ENCODE data around the gene IP6K1.
"Not testable (repeated sequence)": the region's sequence is repeated elsewhere in the genome, so short reads cannot be mapped to it uniquely, and the experiment has no call there.

IP6K1 gene

DNA sequence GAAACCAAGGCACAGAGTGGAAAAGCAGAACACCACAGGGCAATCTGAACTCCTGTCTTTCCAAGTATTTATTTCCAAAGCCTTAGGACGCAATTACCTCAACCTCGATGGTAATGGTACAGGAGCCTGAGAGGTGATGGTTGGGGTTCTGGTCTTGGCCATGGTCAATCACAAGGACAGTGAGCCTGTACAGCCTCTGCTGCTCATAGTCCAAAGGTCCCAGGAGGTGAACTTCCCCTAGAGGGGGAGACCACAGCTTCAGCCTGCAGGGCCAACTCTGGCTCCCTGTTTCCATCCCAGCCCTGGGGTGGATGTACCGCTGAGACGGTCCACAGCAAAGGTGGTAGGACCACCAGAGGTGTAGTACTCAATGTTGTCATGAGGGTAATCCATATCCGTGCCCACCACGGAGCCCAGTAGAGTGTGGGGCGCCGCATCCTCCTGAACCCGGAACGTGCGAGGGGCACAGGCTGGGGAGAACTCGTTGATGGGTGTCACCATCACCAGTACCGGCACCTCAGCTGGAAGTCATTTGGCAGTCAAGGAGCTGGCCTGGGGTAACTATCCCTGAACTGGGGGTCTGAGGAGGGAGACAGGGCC is 7.2 kb upstream of the IP6K1 start:
- no peak for DNase-seq

DNA sequence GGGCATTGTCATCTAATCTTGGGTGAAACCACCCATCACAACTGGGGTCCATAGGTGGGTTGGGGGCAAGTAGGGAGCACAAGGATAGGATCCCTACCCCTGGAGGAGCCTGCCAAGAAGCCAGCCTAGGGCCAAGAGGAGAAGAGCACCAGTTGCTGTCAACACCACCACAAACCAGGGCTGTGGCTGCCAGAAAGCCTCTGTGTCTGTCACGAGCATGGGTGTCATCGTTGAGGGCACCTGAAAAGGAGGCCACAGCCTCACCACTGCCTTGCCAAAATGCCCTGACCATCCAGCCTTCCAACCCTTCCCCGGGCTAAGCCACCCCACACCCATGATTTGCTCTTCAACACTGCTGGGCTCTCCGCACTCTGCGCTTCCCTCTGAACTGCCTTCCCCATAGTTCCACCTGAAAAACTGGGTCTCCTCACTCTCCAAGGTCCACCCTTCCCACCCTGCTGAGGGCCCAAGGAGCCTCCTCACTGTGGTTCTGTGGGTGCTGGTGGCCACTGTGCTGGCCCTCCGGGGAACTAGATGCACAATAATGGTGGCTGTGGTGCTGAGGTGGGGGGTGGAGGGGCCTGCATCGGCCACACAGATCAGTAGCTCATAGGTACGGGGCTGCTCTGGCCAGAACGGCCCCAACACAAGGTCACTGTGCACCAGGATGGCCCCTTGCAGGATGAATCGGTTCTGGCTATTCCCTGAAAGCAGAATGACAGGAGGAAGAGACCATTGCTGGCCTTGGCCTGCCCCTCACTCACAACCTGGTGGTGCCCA is 6.2 kb upstream of the IP6K1 start:
- no peak for DNase-seq

DNA sequence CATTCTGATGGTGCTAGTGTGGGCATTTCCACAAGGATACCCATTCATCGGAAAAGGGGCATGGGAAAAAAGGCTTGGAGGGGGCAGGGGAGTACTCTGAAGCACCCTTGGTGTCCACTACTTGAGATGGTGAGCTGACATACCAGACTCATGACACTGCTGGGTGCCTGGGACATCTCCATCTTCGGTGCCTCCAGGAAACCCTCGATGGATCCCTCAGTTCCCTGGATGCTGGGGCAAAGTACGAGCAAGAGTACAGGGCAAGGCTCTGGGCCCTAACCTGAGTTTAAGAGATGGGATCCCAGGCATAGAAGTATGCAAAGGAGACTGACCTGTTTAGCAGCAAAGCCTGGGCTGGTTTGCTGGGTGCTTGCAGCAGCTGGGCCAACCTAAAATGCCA is 5.2 kb upstream of the IP6K1 start:
- DNase-seq, result no peak

DNA sequence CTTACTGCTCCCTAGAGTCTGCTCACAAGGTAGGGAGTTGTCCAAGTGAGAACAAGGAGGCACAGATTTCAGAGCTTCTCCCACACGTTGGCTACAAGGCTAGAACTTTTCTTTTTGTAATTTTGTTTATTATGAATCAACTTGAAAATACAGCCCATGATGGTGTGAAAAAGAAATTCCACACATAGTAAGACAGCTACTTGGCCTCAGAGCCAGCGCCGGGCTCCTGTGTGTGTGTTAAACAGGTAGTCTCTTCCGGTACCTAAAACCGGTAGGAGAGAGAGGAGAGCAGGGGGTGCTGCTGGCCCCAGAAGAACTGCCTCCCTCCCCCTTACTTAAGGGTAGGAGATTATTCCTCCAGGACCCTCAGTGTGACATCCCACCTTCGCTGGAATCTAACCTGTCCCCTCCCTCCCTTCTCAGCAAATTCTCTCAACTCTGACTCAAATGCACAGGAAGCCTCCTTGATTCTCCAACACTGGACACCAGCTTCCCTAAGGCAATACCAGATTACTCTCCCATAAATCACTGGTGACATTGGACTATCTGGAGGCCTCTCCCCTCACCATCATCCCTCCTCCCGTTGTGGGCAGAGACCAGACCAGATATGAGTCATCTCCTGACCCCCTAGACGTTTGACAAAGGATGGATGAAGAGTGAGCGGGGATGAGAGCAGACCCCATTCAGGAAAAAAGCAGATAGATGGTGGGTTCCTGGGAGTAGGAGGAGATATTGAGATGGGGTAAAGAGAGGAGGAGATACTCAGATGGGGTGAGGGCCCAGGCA is 4.5 kb upstream of the IP6K1 start:
- DNase-seq, result no peak

DNA sequence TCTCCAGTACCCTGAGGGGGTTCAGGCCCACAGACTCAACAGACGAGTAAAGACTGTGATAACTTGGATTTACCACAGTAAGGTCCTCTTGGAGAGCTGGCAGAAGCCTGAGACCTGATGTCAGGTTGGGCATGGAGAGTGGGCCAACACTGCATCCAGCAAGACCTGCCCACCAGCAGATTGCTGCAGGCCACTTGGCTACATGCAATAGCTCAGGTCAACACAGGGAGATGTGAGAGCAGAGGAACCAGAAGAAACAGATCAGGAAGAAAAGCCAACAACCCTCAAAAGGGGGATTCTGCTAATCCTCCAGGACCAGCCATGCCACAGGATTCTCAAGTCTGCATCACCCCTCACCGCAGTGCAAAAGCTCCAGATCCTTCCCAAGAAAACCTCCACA is 1.7 kb upstream of the IP6K1 start:
- DNase-seq, result no peak

DNA sequence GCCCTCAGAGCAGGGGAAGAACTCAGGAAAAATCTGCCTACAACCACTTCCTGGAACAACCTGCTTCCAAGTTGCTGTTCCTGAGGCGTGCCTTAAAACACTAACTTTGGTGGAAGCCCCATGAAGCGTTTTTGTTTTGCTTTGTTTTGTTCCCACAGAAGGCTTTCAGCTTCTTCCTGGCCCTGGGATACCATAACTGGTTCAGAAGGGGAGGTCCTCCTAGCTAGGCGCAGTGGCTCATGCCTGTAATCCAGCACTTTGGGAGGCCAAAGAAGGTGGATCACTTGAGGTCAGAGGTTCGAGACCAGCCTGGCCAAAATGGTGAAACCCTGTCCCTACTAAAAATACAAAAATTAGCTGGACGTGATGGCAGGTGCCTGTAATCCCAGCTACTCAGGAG is 1.2 kb upstream of the IP6K1 start:
- DNase-seq, result no peak

DNA sequence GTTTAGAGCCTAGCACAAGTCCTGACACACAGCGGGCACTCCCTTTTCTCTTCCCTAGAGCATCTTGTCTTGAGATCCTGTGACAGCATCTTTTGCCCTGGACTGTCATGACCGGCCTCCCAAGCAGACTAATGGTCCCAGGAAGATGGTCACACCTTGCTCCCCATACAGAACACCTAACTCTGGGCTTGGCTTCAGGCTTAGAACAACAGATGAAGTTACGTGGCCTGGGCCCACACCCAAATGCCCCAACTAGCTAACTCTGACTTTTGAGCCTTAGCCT is 781 bp upstream of the IP6K1 start:
- no peak for DNase-seq

DNA sequence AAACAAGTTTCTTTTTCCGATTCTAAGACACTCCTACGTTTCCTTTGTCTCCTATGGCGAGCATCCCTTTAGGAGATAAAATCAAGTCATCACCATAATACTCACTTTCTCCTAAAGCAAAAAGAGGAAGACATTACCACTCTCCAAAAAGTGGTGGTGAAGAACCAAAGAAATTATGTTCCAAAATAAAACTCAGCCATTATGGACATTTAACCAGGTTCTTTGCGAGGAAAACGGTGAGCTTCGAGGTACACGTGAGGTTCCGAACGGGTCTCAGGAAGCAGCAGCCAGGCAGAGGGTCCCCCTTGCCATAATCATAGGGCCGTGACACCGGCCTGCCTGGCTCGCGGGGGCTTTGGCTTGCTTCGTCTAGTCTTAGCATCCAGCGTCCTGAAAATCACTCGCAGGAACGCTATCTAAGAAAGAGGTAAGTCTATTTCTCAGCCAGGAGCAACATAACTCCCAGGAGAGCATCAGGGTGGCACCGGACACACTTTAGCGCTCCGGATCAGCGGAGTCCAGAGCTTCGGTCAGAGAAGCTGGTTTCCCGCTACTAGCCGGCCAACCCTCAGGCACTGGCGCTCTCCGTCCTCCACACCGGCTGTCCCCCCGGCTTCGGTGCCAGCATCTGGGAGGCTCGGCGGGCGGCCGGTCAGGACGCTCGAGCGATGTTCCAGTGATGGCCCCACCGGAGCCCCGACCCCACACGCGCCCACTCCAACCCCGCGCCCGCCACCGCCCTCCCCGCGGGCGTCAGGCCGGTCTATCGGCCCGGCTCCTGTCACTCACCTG is 581 bp downstream of the IP6K1 start:
- DNase-seq, result no peak

DNA sequence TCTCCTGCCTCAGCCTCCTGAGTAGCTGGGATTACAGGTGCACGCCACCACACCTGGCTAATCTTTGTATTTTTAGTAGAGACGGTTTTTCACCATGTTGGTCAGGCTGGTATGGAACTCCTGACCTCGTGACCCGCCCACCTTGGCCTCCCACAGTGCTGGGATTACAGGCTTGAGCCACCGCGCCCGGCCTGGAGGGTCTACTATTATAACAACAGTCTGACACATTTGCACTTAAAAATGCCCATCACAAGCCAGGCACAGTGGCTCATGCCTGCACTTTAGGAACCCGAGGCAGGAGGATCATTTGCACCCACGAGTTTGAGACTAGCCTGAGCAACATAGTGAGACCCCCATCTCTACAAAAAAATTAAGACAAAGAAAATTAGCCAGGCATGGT is 4.1 kb downstream of the IP6K1 start:
- not testable (repeated sequence) for DNase-seq

DNA sequence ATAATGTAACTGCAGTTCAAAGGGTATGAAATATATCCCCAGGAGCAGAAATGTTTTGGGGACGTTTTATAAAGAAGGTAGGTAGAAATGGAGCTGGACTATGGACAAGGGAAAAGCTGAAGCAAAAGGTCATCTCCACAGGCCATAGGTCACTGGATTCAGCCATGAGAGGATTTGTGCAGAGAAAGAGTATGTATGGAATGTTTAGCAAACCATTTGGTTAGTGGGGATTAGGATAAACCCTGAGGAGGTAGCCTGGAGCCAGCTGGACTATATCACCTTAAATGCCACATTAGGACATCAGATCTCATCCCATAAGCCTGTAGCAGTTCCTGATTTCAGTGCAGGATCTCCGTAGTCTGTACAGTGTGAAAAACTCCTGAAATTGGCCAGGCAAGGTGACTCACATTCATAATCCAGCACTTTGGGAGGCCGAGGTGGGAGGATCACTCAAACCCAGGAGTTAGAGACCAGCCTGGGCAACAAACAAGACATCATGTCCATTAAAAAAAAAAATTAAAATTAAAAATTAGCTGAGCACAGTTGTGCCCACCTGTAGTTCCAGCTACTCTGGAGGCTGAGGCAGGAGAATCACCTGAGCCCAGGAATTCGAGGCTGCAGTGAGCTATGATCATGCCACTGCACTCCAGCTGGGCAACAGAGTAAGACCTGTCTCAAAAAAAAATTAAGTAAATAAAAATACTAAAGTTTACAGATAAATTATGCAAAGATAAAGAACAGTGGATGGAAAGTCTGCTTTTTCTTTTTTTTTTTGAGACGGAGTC is 4.7 kb downstream of the IP6K1 start:
- DNase-seq, result no peak

DNA sequence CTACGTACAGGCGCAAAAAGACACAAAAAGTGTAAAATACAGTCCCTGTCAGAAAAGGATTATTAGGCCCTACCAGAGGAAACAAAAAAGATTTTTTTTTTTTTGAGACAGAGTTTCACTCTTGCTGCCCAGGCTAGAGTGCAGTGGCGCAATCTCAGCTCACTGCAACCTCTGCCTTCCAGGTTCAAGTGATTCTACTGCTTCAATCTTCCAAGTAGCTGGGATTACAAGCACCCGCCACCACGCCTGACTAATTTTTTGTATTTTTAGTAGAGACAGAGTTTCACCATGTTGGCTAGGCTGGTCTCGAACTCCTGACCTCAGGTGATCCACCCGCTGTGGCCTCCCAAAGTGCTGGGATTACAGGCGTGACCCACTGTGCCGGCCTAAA is 5.4 kb downstream of the IP6K1 start:
- not testable (repeated sequence) for DNase-seq

DNA sequence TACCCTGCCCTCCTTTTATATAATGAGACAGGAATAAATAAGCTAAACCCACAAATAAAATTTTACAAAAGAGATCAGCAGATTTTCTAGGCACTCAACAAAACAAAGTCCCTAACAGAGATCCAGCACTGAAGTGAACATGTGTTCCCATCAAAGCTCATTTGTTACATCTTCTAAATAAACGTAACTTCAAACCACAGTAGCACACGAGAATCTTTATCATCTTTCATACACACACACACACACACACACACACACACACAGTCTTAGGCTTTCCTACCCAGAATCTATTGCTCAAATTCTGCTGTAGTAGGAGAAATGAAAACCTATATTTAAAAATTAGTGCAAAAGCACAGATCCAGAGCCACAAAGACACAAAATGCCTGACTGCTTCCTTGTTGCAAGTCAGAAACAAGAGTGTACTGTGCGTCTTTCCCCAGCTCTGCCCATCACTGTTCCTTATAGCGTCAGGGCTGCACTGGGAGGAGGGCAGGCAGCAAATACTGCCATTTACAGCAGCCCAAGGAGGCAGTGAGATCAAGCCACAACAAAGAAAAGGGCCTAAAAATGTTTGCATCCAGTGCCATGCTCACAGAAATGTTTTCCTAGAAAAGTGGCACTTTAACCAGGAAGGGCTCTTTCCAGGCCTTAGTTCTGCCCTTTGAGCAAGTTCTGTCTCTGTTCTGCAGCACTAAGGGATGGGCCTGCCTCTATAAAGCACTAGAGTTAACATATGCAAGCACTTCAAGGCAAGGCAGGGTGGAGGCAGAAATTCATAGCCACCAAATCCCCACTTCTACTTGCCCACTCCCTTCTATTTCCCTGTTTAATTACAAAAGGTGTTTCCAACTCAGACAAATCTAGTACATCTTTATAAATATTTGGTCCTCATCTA is 6.0 kb downstream of the IP6K1 start:
- no peak for DNase-seq

DNA sequence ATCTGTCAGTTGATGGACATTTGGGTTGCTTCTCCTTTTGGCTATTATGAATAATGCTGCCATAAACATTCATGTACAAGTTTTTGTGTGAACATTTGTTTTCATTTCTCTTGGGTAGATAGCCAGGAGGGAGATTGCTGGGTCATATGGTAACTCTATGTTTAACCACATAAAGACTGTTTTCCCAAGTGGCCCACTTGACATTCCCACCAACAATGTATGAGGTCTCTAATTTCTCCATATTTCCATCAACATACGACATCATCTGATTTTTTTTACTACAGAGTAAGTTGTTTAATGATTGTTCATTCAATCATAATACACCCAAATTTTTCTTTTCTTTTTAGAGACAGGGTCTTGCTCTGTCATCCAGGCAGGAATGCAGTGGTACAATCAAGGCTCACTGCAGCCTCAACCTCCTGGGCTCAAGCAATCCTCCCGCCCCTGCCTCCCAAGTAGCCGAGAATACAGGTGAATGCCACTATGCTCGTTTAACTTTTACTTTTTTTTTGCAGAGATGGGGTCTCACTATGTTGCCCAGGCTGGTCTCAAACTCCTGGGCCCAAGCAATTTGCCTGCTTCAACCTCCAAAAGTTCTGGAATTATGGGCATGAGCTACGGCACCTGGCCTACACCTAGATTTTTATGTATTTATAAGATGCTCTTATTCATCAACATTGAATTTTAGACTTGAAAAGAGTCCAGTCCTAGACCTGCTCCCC is 6.8 kb downstream of the IP6K1 start:
- DNase-seq, result no peak

DNA sequence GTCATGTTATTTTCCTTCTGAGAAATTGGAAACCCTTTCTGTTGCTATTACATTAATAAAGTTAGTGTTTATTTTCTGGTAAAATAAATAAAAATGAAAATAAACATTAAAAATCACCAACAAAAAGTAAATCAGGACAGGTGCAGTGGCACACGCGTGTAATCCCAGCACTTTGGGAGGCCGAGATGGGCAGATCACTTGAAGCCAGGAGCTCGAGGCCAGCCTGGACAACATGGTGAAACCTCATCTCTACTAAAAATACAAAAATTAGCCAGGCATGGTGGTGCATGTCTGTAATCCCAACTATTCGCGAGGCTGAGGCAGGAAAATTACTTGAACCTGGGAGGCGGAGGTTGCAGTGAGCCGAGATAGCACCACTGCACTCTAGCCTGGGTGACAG is 10.2 kb downstream of the IP6K1 start:
- not testable (repeated sequence) for DNase-seq

DNA sequence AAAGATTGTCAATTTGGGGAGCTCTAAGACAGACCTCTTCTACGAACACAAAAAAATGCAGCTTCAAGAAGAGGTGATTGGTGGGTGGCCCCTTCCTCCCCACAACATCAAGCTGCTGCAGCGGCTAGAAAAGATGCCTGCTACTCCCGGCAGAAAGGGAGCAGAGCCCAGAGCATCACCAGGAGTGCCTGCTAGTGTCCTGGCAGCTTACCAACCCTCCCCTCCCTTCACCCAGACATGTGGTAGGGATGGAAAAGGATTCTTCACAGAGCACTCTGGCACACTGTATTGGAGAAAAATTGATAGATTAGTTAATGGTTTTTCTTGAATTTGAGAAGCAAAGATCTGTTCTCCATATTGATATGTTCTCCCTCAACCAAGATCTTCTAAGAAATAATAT is 10.8 kb downstream of the IP6K1 start:
- no peak for DNase-seq

DNA sequence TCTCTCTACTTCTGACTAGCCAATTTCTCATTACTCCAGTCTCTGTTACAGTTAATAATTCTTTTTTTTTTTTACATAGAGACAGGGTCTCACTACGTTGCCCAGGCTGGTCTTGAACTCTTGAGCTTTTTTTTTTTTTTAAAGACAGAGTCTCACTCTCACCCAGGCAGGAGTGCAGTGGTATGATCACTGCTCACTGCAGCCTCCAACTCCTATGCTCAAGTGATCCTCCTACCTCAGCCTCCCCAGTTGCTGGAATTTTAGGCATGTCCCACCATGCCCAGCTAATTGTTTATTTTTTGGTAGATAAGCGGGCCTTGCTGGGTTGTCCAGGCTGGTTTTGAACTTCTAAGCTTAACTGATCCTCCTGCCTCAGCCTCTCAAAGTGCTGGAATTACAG is 13.6 kb downstream of the IP6K1 start:
- DNase-seq, result no peak

DNA sequence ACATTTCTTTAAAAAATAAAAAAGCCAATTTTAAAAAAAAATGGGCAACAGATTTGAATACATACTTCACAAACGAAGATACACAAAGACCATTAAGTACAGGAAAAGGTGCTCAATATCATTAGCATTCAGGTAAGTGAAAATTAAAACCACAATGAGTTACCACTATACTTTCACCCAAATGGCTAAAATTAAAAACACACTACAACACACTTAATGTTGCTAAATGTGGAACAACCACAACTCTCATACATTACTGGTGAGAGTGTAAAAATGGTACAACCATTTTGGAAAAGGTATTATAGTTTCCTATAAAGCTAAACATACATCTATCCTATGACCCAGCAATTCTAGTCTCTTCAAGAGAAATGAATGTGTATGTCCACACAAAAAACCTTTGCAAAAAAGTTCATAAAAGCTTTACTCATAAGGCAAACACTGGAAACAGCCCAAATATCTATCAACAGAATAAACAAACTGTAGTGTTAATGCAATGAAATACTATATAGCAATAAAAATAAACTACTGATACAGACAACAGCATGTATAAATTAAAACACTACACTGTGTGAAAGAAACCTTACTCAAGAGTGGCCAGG is 14.9 kb downstream of the IP6K1 start:
- DNase-seq, result no peak

DNA sequence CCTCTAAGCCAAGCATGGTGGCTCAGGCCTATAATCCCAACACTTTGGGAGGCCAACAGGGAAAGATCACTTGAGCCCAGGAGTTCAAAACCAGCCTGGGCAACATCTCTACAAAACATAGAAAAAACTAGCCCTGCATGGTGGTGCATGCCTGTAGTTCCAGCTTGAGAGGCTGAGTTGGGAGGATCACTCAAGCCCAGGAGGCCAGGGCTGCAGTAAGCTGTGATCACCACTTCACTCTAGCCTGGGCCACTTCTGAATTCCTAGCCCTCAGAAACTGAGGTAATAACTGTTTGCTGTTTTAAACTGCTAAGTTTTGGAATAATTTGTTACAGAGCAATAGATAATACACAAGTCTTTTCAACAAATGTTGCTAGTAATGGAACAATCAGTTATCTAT is 16.4 kb downstream of the IP6K1 start:
- DNase-seq, result no peak

DNA sequence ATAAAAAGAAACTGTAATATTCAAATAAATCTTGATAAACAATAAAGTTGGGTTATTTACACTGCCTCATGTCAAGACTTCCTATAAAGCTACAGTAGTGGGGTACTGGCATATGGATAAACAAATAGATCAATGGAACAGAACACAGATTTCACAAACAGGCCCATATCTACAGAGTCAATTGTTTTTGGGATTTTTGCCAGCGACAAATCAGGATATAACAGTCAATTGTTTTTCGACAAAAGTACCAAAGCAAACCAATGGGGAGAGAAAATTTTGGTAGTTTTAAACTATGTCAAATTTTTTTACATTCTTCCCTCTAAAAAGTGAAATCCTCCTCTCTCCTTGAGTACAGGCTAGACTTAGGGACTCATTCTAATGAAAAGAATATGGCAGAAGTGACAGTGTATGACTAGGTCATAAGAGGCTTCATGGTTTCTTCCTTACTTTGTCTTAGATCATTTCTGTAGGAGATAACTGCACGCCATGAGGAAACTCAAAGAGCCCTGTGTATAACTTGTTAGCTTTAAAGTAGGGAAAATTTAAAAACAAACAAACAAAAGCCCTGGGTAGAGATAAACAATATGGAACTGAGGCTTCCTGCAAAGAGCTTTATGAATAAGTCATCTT is 16.9 kb downstream of the IP6K1 start:
- no peak for DNase-seq

DNA sequence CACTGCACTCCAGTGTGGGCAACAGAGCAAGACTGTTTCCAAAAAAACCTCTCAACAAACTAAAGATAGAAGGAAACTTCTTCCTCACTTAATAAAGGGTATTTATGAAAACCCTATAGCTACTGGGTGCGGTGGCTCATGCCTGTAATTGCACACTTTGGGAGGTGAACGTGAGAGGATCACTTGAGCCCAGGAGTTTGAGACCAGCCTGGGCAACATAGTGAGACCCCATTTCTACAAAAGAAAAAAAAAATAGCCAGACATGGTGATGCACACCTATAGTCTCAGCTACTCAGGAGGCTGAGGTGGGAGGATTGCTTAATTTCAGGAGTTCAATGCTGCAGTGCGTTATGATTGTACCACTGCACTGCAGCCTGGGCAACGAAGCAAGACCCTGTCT is 22.4 kb downstream of the IP6K1 start:
- no peak for DNase-seq
